Esophagus squamous epithelium (tissue), 5 donors: ENCODE data around the gene PRKRIP1. TPM values are rescaled to one million over a fixed set of nuclear protein-coding genes. Genes with fewer than 3 reads are reported as not detected.
"Not testable (repeated sequence)": the region's sequence is repeated elsewhere in the genome, so short reads cannot be mapped to it uniquely, and the experiment has no call there.

Source experiments
- DNase-seq: peaks from one replicate; lab custom pipeline; 2025; lab: John Stamatoyannopoulos, UW
- H3K27ac ChIP-seq, 4 donors: fragments of 200-600 bp; sonication (generic); one replicate each; pipeline ENCODE4 v1.5.1; 2016 to 2019; ENCODE audit warnings: mild to moderate bottlenecking in 1 of 4
- H3K27me3 ChIP-seq, 4 donors: fragments of 200-600 bp; sonication (generic); 1 replicate in 3 of 4; 2 replicates in 1 of 4; pipeline versions ENCODE4 v1.5.1 to v1.6.0; 2017 to 2021; ENCODE audit warnings: antibody characterized with exemption in 1 of 4
- H3K36me3 ChIP-seq, 3 donors: fragments of 200-600 bp; sonication (generic); one replicate each; pipeline ENCODE4 v1.5.1; 2016 to 2019
- H3K4me1 ChIP-seq, 3 donors: fragments of 200-600 bp; sonication (generic); one replicate each; pipeline ENCODE4 v1.5.1; 2017 to 2019
- H3K4me3 ChIP-seq, 4 donors: fragments of 200-600 bp; sonication (generic); 1 replicate in 3 of 4; 2 replicates in 1 of 4; pipeline ENCODE4 v1.5.1; 2016 to 2019; ENCODE audit warnings: mild to moderate bottlenecking in 2 of 4, moderate library complexity in 1 of 4
- H3K9me3 ChIP-seq, 3 donors: fragments of 200-600 bp; sonication (generic); one replicate each; pipeline ENCODE4 v1.5.1; 2016 to 2019
- POLR2A ChIP-seq, 4 donors: fragments of 450-650 bp; IDR thresholded peaks; one replicate each; pipeline ENCODE4 v1.6.1; 2017; ENCODE audit warnings: antibody characterized with exemption in 4 of 4, mild to moderate bottlenecking in 4 of 4, moderate library complexity in 3 of 4
- WGBS, 2 donors: methylation state at CpG; one replicate each; pipeline ENCODE4 v1.1.5; 2018; 5-methylcytosine and 5-hydroxymethylcytosine counted together
- intact Hi-C: fragments of 100-400 bp; cut with DNase I; formaldehyde crosslinking; loops from one replicate; pipeline ENCODE4 v1.15.0; 2022
- total RNA-seq, 4 donors: library from RNA; depleted of rRNA; stranded (reverse); fragments of >200 nt; gene quantifications; one replicate each; pipeline ENCODE4 v1.1.0, GENCODE V29; 2016
- TF ChIP-seq, protein P1 (sequence below), 6 experiments: fragments of 450-650 bp in 4 of 6; fragments of 200-600 bp in 2 of 6; sonication (generic) in 2 of 6; IDR thresholded peaks; one replicate each; pipeline ENCODE4 v1.5.1; 2016 to 2019; ENCODE audit warnings: antibody characterized with exemption in 6 of 6, mild to moderate bottlenecking in 4 of 6, moderate library complexity in 4 of 6
- donor health status: DM: yes; HTN: yes; CAD: no.

PRKRIP1 gene
- total RNA-seq, 4 donors from 2014 or later: 12.5 to 24.6 (median 16.5) TPM

GRCh38 chr7:102376964-102377466 lies 19.1 kb upstream of the PRKRIP1 start:
- Histone ChIP-seq H3K9me3 (no peaks in the 10 kb centered on the region), H3K4me1 (no peaks in the 10 kb centered on the region), H3K27ac (no peak overlapping the region), H3K4me3 (no peak overlapping the region), H3K27me3 (no peaks in the 10 kb centered on the region), H3K36me3 (peaks cover 0 to 68% (median 3%) of the 10 kb centered on the region in 3 donors)
- whole genome bisulfite sequencing, 2 donors: 76 to 85% methylated on average over 6 of the region's 6 CpGs
- no peak for DNase-seq
- TF ChIP-seq, protein P1, sequence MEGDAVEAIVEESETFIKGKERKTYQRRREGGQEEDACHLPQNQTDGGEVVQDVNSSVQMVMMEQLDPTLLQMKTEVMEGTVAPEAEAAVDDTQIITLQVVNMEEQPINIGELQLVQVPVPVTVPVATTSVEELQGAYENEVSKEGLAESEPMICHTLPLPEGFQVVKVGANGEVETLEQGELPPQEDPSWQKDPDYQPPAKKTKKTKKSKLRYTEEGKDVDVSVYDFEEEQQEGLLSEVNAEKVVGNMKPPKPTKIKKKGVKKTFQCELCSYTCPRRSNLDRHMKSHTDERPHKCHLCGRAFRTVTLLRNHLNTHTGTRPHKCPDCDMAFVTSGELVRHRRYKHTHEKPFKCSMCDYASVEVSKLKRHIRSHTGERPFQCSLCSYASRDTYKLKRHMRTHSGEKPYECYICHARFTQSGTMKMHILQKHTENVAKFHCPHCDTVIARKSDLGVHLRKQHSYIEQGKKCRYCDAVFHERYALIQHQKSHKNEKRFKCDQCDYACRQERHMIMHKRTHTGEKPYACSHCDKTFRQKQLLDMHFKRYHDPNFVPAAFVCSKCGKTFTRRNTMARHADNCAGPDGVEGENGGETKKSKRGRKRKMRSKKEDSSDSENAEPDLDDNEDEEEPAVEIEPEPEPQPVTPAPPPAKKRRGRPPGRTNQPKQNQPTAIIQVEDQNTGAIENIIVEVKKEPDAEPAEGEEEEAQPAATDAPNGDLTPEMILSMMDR (IDR thresholded peaks at IDR 0.05): no peak
- no peak for TF ChIP-seq POLR2A (IDR thresholded peaks at IDR 0.05)
- intact Hi-C loops: no loop called here

DNA sequence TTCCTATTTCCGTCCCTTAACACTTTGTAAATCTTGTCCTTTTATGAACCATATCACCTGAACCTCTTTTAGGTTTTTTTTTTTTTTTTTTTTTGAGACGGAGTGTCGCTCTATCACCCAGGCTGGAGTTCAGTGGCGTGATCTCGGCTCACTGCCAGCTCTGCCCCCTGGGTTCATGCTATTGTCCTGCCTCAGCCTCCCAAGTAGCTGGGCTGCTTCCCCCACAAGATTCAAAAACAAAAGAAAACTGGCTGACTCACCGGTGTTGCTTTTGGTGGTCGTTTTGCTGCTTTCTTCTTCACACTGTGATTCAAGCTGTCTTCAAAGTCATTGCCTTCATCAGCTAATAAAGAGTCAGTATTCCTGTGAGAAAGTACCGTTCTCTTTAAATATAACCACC lies 15.3 kb upstream of the PRKRIP1 start:
- H3K4me1 ChIP-seq, H3K4me3 ChIP-seq, intact Hi-C loops, H3K27me3 ChIP-seq, H3K27ac ChIP-seq, H3K9me3 ChIP-seq, DNase-seq: not testable (repeated sequence)
- H3K36me3 ChIP-seq: peaks cover 0 to 97% (median 3%) of the 10 kb centered on the region in 3 donors
- 77 to 80% methylated on average over 4 to 8 of the region's 8 CpGs for WGBS, 2 donors

DNA sequence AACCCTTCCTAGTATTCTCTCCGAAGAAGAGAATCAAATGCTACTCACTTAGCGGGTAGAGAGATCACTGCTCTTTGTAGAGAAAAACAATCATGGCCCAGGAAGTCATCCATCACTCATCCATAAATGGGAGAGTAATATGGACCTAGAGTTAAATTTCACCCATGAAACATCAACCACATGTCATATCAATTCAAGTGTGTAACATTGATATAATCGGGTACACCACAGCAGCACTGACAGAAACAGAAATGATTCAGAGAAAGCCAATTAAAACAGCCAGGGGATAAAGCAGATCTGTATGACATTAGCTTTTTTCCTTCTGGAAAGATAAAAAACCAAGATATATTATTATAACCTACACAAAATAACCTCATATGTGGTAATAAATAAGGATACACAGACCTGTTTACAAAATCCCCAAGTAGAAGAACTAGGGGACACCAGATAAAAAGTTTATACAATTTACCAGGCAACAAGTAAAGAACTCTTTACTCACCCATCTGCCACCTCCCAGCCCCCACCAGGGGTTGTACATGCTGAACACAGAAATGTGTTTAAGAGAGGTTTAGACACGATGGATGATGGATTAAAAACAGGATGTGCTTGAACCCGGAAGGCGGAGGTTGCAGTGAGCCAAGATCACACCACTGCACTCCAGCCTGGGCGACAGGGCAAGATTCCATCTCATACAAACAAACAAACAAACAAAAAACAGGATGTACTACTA lies 14.3 kb upstream of the PRKRIP1 start:
- H3K4me1 ChIP-seq, H3K27ac ChIP-seq, intact Hi-C loops, H3K4me3 ChIP-seq, DNase-seq, H3K9me3 ChIP-seq, H3K27me3 ChIP-seq: not testable (repeated sequence)
- 72% methylated on average over 6 to 7 of the region's 7 CpGs for WGBS, 2 donors
- peaks cover 0 to 94% (median 3%) of the 10 kb centered on the region in 3 donors for H3K36me3 ChIP-seq

- no peak overlapping the region for H3K4me3 ChIP-seq
- no peaks in the 10 kb centered on the region for H3K9me3 ChIP-seq
- H3K36me3 ChIP-seq: peaks cover 0 to 68% (median 0%) of the 10 kb centered on the region in 3 donors
- peaks cover 0 to 4% (median 0%) of the 10 kb centered on the region in 3 donors for H3K4me1 ChIP-seq
- intact Hi-C loops: loop anchor here (5.0 kb wide), 1 partner anchor 105 kb away; no protein-coding TSS in a partner anchor
- 92 to 97% methylated on average over 4 to 6 of the region's 6 CpGs for WGBS, 2 donors
- no peak for TF ChIP-seq POLR2A (IDR thresholded peaks at IDR 0.05)
- TF ChIP-seq, protein P1 (IDR thresholded peaks at IDR 0.05): no peak
- H3K27ac ChIP-seq: no peak overlapping the region
- DNase-seq: no peak
- H3K27me3 ChIP-seq: no peaks in the 10 kb centered on the region
Measured at GRCh38 chr7:102387064-102387463, 9.1 kb upstream of the PRKRIP1 start.

GRCh38 chr7:102389810-102390209 lies 6.4 kb upstream of the PRKRIP1 start:
- intact Hi-C loops: loop anchor here (5.0 kb wide), 1 partner anchor 108 kb away; no protein-coding TSS in a partner anchor
- 85 to 89% methylated on average over 3 of the region's 3 CpGs for WGBS, 2 donors
- no peak overlapping the region for H3K4me3 ChIP-seq
- no peak overlapping the region for H3K27ac ChIP-seq
- TF ChIP-seq, protein P1 (IDR thresholded peaks at IDR 0.05): no peak
- no peak for TF ChIP-seq POLR2A (IDR thresholded peaks at IDR 0.05)
- no peak for DNase-seq
- peaks cover 0 to 4% (median 0%) of the 10 kb centered on the region in 3 donors for H3K4me1 ChIP-seq
- no peaks in the 10 kb centered on the region for H3K9me3 ChIP-seq
- no peaks in the 10 kb centered on the region for H3K27me3 ChIP-seq
- H3K36me3 ChIP-seq: peaks cover 0 to 52% (median 0%) of the 10 kb centered on the region in 3 donors
